ENCODE data around the gene GCG. TPM values are rescaled to one million over a fixed set of nuclear protein-coding genes. Genes with fewer than 3 reads are reported as not detected.

Gene GCG
- total and polyA plus RNA-seq, 2 of the 8 experiments (the other 6 are each of a cell fraction or from before 2014, with no cell fraction given): not detected

DNA sequence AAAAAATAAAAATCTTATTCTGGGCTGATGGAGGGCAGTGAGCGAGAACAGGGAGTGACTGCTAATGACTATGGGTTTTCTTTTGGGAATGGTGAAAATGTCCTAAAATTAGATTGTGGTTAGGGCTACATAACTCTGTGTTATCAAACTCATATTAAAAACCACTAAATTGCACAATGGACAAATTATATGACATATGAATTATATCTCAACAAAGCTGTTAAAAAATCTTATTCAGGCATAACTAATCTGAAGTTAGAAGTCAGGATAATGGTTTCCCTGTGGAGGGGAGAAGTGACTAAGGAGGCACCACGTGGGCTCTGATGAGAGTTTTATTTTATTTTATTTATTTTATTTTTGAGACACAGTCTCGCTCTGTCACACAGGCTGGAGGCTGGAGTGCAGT, 45.9 kb downstream of the GCG start (continued):
- TF ChIP-seq, protein P1, sequence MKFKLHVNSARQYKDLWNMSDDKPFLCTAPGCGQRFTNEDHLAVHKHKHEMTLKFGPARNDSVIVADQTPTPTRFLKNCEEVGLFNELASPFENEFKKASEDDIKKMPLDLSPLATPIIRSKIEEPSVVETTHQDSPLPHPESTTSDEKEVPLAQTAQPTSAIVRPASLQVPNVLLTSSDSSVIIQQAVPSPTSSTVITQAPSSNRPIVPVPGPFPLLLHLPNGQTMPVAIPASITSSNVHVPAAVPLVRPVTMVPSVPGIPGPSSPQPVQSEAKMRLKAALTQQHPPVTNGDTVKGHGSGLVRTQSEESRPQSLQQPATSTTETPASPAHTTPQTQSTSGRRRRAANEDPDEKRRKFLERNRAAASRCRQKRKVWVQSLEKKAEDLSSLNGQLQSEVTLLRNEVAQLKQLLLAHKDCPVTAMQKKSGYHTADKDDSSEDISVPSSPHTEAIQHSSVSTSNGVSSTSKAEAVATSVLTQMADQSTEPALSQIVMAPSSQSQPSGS (IDR thresholded peaks at IDR 0.05; ENCODE audit: low read length): no peak
- TF ChIP-seq RNF2 (IDR thresholded peaks at IDR 0.05; ENCODE audit: borderline replicate concordance, low read depth, low read length, missing control alignments, poor library complexity, severe bottlenecking): no peak
- no peak for TF ChIP-seq ZNF274 (IDR thresholded peaks at IDR 0.05; ENCODE audit: borderline replicate concordance, extremely low read depth, low read length)

Data from H1 (cell line).